ENCODE data around the gene TOR2A. TPM values are rescaled to one million over a fixed set of nuclear protein-coding genes. Genes with fewer than 3 reads are reported as not detected.

The TOR2A gene
- total and polyA plus RNA-seq, 2 donors (not counting 3 experiments of a cell fraction or from before 2014, with no cell fraction given): 19.3 to 23.9 TPM

DNA sequence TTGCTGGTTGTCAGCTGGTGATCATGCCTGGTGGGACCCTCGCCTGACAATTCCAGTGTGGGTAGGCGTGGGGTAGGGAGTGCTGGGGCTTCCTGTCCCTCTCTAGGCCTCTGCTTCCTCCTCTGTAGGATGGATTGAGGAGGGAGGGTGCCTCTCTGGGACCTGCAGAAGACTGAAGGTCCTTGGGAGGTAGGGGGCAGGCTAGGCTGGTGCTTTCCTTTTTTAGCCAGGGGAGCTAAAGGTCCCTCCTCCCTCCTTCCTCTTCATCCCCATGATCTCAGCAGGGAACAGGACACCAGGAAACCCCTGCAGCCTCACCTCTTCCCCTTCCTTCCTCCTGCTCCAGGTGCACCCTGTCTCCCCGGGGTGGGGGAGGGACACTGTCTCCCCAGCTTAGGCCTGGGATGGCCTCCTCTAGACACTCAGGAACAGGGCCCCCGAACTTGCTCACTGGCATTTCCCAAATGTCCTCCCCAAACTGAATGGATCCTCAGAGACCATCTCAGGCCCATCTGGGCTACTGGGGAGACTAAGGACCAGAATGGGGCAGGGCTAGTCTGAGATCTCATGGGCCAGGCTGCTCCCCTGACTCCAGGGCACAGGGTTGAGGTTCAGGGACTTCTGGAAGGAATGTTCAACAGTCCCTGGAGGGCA lies 35.0 kb upstream of the TOR2A start:
- TF ChIP-seq POLR2A (IDR thresholded peaks at IDR 0.05; ENCODE audit: low read depth, low read length) (peak; percentile 85), EZH2 (IDR thresholded peaks at IDR 0.05; ENCODE audit: borderline replicate concordance, low read depth, low read length, severe bottlenecking) (no peak), POLR2AphosphoS5 (IDR thresholded peaks at IDR 0.05; ENCODE audit: insufficient read depth, low read depth, low read length) (peak; percentile 93), JUN (IDR thresholded peaks at IDR 0.05; ENCODE audit: borderline replicate concordance, insufficient read depth, insufficient read length, low read depth) (peak; percentile 47)
- TF ChIP-seq, protein P1, sequence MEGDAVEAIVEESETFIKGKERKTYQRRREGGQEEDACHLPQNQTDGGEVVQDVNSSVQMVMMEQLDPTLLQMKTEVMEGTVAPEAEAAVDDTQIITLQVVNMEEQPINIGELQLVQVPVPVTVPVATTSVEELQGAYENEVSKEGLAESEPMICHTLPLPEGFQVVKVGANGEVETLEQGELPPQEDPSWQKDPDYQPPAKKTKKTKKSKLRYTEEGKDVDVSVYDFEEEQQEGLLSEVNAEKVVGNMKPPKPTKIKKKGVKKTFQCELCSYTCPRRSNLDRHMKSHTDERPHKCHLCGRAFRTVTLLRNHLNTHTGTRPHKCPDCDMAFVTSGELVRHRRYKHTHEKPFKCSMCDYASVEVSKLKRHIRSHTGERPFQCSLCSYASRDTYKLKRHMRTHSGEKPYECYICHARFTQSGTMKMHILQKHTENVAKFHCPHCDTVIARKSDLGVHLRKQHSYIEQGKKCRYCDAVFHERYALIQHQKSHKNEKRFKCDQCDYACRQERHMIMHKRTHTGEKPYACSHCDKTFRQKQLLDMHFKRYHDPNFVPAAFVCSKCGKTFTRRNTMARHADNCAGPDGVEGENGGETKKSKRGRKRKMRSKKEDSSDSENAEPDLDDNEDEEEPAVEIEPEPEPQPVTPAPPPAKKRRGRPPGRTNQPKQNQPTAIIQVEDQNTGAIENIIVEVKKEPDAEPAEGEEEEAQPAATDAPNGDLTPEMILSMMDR (IDR thresholded peaks at IDR 0.05; ENCODE audit: extremely low read depth in 1 of 2, insufficient read depth in 1 of 2, low read depth in 1 of 2, low read length in 2 of 2): peak in 1 of 2 donors; percentile 34
- Histone ChIP-seq H3K4me2 (ENCODE audit: insufficient read depth, low read length) (peak overlapping the region; percentile 76), H3K4me1 (ENCODE audit: control insufficient read depth, extremely low read depth, insufficient read depth, low read length) (peaks cover 48% of the 10 kb centered on the region), H3K79me2 (ENCODE audit: control insufficient read depth, insufficient read depth, low read length) (peaks cover 52% of the 10 kb centered on the region), H3K4me3 (replicated peaks in 1 of 3; ENCODE audit: insufficient read depth in 1 of 3, low read depth in 1 of 3, low read length in 3 of 3) (peak overlapping the region; percentile 35 to 79 (median 75)), H3K27ac (ENCODE audit: insufficient read depth, low read depth, low read length) (peak overlapping the region; percentile 96), H3K9me3 (replicated peaks; ENCODE audit: control insufficient read depth, insufficient read depth, low read length) (no peaks in the 10 kb centered on the region), H3K27me3 (ENCODE audit: control insufficient read depth in 2 of 2, insufficient read depth in 2 of 2, low read length in 2 of 2) (no peaks in the 10 kb centered on the region), H3K36me3 (ENCODE audit: control insufficient read depth in 2 of 2, extremely low read depth in 1 of 2, insufficient read depth in 2 of 2, low read length in 2 of 2) (peaks cover 9 to 12% of the 10 kb centered on the region in 2 experiments), H3K9me1 (replicated peaks; ENCODE audit: control insufficient read depth, extremely low read depth, insufficient read depth, low read length) (no peaks in the 10 kb centered on the region), H4K20me1 (replicated peaks; ENCODE audit: control insufficient read depth, extremely low read depth, insufficient read depth, low read length) (no peaks in the 10 kb centered on the region), H3K9ac (replicated peaks; ENCODE audit: extremely low read depth, insufficient read depth, low read length) (peak overlapping the region; percentile 92), H2AFZ (ENCODE audit: low read depth, low read length) (no peak overlapping the region)
- dilution Hi-C loops (cut with MboI; ENCODE audit: extremely low pct_ligation_motif_present, low sequenced_read_pairs): no loop called here
- ChIA-PET POLR2A (interaction anchor here (1.2 to 2.8 kb wide), 7 partner anchors 8 to 29 kb away, joined by 4 to 24 read pairs (median 8); partner anchors contain the start of gene CDK9), CTCF (interaction anchor here (0.6 to 11.3 kb wide), 11 partner anchors 7 to 151 kb away, joined by 3 to 167 read pairs (median 5); partner anchors contain the start of genes CDK9, SH2D3C and TOR2A)
- peak; percentile 85 for DNase-seq (ENCODE audit: low read depth, low spot score)
- FAIRE-seq: no peak
- BruUV-seq (replicated peaks): no TSS peak
- intact Hi-C loops (cut with micrococcal nuclease): loop anchor here (1.0 to 2.0 kb wide), 5 partner anchors 8 to 69 kb away; partner anchors contain the start of gene FPGS

Data from endothelial cell of umbilical vein (primary cell).